ENCODE data around the gene CGB5.
"Not testable (repeated sequence)": the region's sequence is repeated elsewhere in the genome, so short reads cannot be mapped to it uniquely, and the experiment has no call there.

DNA sequence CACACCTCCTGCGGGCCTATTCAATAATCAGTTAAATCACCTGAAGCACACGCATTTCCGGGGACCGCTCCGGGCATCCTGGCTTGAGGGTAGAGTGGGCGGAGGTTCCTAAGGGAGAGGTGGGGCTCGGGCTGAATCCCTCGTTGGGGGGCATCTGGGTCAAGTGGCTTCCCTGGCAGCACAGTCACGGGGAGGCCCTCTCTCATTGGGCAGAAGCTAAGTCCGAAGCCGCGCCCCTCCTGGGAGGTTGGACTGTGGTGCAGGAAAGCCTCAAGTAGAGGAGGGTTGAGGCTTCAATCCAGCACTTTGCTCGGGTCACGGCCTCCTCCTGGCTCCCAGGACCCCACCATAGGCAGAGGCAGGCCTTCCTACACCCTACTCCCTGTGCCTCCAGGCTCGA lies at the start of gene CGB5:
- TF ChIP-seq, protein P1, sequence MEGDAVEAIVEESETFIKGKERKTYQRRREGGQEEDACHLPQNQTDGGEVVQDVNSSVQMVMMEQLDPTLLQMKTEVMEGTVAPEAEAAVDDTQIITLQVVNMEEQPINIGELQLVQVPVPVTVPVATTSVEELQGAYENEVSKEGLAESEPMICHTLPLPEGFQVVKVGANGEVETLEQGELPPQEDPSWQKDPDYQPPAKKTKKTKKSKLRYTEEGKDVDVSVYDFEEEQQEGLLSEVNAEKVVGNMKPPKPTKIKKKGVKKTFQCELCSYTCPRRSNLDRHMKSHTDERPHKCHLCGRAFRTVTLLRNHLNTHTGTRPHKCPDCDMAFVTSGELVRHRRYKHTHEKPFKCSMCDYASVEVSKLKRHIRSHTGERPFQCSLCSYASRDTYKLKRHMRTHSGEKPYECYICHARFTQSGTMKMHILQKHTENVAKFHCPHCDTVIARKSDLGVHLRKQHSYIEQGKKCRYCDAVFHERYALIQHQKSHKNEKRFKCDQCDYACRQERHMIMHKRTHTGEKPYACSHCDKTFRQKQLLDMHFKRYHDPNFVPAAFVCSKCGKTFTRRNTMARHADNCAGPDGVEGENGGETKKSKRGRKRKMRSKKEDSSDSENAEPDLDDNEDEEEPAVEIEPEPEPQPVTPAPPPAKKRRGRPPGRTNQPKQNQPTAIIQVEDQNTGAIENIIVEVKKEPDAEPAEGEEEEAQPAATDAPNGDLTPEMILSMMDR (IDR thresholded peaks at IDR 0.05), result not testable (repeated sequence)
- TF ChIP-seq EHMT2 (IDR thresholded peaks at IDR 0.05; ENCODE audit: low read depth); CHD4 (IDR thresholded peaks at IDR 0.05; ENCODE audit: borderline replicate concordance); EP300 (IDR thresholded peaks at IDR 0.05); HDAC2 (IDR thresholded peaks at IDR 0.05); RAD21 (conservative IDR thresholded peaks at IDR 0.05 in 1 of 2, IDR thresholded peaks at IDR 0.05 in 1 of 2); NR3C1 (IDR thresholded peaks at IDR 0.05): not testable (repeated sequence)
- TF ChIP-seq, protein P2, sequence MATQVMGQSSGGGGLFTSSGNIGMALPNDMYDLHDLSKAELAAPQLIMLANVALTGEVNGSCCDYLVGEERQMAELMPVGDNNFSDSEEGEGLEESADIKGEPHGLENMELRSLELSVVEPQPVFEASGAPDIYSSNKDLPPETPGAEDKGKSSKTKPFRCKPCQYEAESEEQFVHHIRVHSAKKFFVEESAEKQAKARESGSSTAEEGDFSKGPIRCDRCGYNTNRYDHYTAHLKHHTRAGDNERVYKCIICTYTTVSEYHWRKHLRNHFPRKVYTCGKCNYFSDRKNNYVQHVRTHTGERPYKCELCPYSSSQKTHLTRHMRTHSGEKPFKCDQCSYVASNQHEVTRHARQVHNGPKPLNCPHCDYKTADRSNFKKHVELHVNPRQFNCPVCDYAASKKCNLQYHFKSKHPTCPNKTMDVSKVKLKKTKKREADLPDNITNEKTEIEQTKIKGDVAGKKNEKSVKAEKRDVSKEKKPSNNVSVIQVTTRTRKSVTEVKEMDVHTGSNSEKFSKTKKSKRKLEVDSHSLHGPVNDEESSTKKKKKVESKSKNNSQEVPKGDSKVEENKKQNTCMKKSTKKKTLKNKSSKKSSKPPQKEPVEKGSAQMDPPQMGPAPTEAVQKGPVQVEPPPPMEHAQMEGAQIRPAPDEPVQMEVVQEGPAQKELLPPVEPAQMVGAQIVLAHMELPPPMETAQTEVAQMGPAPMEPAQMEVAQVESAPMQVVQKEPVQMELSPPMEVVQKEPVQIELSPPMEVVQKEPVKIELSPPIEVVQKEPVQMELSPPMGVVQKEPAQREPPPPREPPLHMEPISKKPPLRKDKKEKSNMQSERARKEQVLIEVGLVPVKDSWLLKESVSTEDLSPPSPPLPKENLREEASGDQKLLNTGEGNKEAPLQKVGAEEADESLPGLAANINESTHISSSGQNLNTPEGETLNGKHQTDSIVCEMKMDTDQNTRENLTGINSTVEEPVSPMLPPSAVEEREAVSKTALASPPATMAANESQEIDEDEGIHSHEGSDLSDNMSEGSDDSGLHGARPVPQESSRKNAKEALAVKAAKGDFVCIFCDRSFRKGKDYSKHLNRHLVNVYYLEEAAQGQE (IDR thresholded peaks at IDR 0.05), result not testable (repeated sequence)

Data from A549 (cell line).